ENCODE measurements around the gene SGCD.

SGCD gene

GRCh38 chr5:156401804-156402203, 74.8 kb downstream of the SGCD start:
- DNase-seq (ENCODE audit: low spot score) (no peak), ATAC-seq (ENCODE audit: low read depth) (no peak)
- Histone ChIP-seq H3K4me3 (ENCODE audit: severe bottlenecking) (no peak overlapping the region), H3K27me3 (ENCODE audit: insufficient read depth, poor library complexity, severe bottlenecking) (no peaks in the 10 kb centered on the region), H3K4me1 (ENCODE audit: insufficient read depth, poor library complexity, severe bottlenecking) (peaks cover 8% of the 10 kb centered on the region), H3K27ac (ENCODE audit: poor library complexity, severe bottlenecking) (no peak overlapping the region), H3K9me3 (ENCODE audit: severe bottlenecking) (no peaks in the 10 kb centered on the region), H3K36me3 (ENCODE audit: low read depth) (no peaks in the 10 kb centered on the region)
- TF ChIP-seq CTCF (IDR thresholded peaks at IDR 0.05; ENCODE audit: poor library complexity, severe bottlenecking): no peak

- TF ChIP-seq CTCF (IDR thresholded peaks at IDR 0.05; ENCODE audit: poor library complexity, severe bottlenecking): no peak
- no peak for DNase-seq (ENCODE audit: low spot score)
- H3K27me3 ChIP-seq (ENCODE audit: insufficient read depth, poor library complexity, severe bottlenecking): no peaks in the 10 kb centered on the region
- no peaks in the 10 kb centered on the region for H3K36me3 ChIP-seq (ENCODE audit: low read depth)
- H3K4me1 ChIP-seq (ENCODE audit: insufficient read depth, poor library complexity, severe bottlenecking): peaks cover 8% of the 10 kb centered on the region
- H3K9me3 ChIP-seq (ENCODE audit: severe bottlenecking): no peaks in the 10 kb centered on the region
- peak; percentile 85 for ATAC-seq (ENCODE audit: low read depth)
- no peak overlapping the region for H3K27ac ChIP-seq (ENCODE audit: poor library complexity, severe bottlenecking)
- no peak overlapping the region for H3K4me3 ChIP-seq (ENCODE audit: severe bottlenecking)
Observed at GRCh38 chr5:156402387-156402921, 75.5 kb downstream of the SGCD start.

GRCh38 chr5:156405988-156406387, 79.0 kb downstream of the SGCD start:
- Histone ChIP-seq H3K4me3 (ENCODE audit: severe bottlenecking) (no peak overlapping the region), H3K27ac (ENCODE audit: poor library complexity, severe bottlenecking) (no peak overlapping the region), H3K4me1 (ENCODE audit: insufficient read depth, poor library complexity, severe bottlenecking) (peaks cover 8% of the 10 kb centered on the region), H3K9me3 (ENCODE audit: severe bottlenecking) (peaks cover 2% of the 10 kb centered on the region), H3K27me3 (ENCODE audit: insufficient read depth, poor library complexity, severe bottlenecking) (no peaks in the 10 kb centered on the region), H3K36me3 (ENCODE audit: low read depth) (no peaks in the 10 kb centered on the region)
- TF ChIP-seq CTCF (IDR thresholded peaks at IDR 0.05; ENCODE audit: poor library complexity, severe bottlenecking): no peak
- DNase-seq (ENCODE audit: low spot score) (no peak), ATAC-seq (ENCODE audit: low read depth) (no peak)

GRCh38 chr5:156407251-156407650, 80.3 kb downstream of the SGCD start:
- Histone ChIP-seq H3K9me3 (ENCODE audit: severe bottlenecking) (peaks cover 2% of the 10 kb centered on the region), H3K36me3 (ENCODE audit: low read depth) (no peaks in the 10 kb centered on the region), H3K4me1 (ENCODE audit: insufficient read depth, poor library complexity, severe bottlenecking) (peaks cover 1% of the 10 kb centered on the region), H3K27ac (ENCODE audit: poor library complexity, severe bottlenecking) (no peak overlapping the region), H3K4me3 (ENCODE audit: severe bottlenecking) (no peak overlapping the region), H3K27me3 (ENCODE audit: insufficient read depth, poor library complexity, severe bottlenecking) (no peaks in the 10 kb centered on the region)
- DNase-seq (ENCODE audit: low spot score): no peak
- no peak for ATAC-seq (ENCODE audit: low read depth)
- TF ChIP-seq CTCF (IDR thresholded peaks at IDR 0.05; ENCODE audit: poor library complexity, severe bottlenecking): no peak

- no peaks in the 10 kb centered on the region for H3K36me3 ChIP-seq (ENCODE audit: low read depth)
- no peak for DNase-seq (ENCODE audit: low spot score)
Observed at GRCh38 chr5:156409834-156410233, 82.9 kb downstream of the SGCD start.

More at GRCh38 chr5:156409834-156410233, 82.9 kb downstream of the SGCD start:
- Histone ChIP-seq H3K4me3 (ENCODE audit: severe bottlenecking) (no peak overlapping the region), H3K4me1 (ENCODE audit: insufficient read depth, poor library complexity, severe bottlenecking) (no peaks in the 10 kb centered on the region), H3K27me3 (ENCODE audit: insufficient read depth, poor library complexity, severe bottlenecking) (no peaks in the 10 kb centered on the region), H3K9me3 (ENCODE audit: severe bottlenecking) (peaks cover 2% of the 10 kb centered on the region), H3K27ac (ENCODE audit: poor library complexity, severe bottlenecking) (no peak overlapping the region)
- no peak for TF ChIP-seq CTCF (IDR thresholded peaks at IDR 0.05; ENCODE audit: poor library complexity, severe bottlenecking)
- no peak for ATAC-seq (ENCODE audit: low read depth)
